Natural killer cell (primary cell): Measurements from ENCODE around the gene VAV3. TPM values are rescaled to one million over a fixed set of nuclear protein-coding genes. Genes with fewer than 3 reads are reported as not detected.

Source experiments
- ATAC-seq, 3 donors: fragments of 150-1000 bp in 2 of 3; fragments of 200-7000 bp in 1 of 3; cut with Tn5 transposase; 1 replicate in 1 of 3; 2 replicates in 2 of 3; pipeline ENCODE4 v1.10.0; 2021; ENCODE audit warnings: mild to moderate bottlenecking in 2 of 3, moderate library complexity in 2 of 3
- DNase-seq, 2 donors: peaks; one replicate each; pipeline versions ENCODE4 v3.0.0 to v3.0.0-alpha.2; 2013 to 2021; ENCODE audit warnings: mixed read lengths in 1 of 2
- H3K27ac ChIP-seq: one replicate; pipeline ENCODE4 v1.5.1; 2013; ENCODE audit warnings: mild to moderate bottlenecking, low read length
- H3K27me3 ChIP-seq: one replicate; pipeline ENCODE4 v1.6.1; 2013; ENCODE audit warnings: low read length; ENCODE audit not compliant: control insufficient read depth, insufficient read depth
- H3K36me3 ChIP-seq: one replicate; pipeline ENCODE4 v1.6.1; 2013; ENCODE audit warnings: low read length; ENCODE audit not compliant: control insufficient read depth, insufficient read depth
- H3K4me1 ChIP-seq: one replicate; pipeline ENCODE4 v1.6.1; 2013; ENCODE audit warnings: low read length; ENCODE audit not compliant: control insufficient read depth, insufficient read depth
- H3K4me3 ChIP-seq: one replicate; pipeline ENCODE4 v1.5.1; 2013; ENCODE audit warnings: low read length
- H3K9me3 ChIP-seq: one replicate; pipeline ENCODE4 v1.6.1; 2013; ENCODE audit warnings: low read length; ENCODE audit not compliant: control insufficient read depth, insufficient read depth
- H3K27ac Mint-ChIP-seq, 2 donors: one replicate each; pipeline ENCODE4 v1.8.0; 2022; ENCODE audit warnings: mild to moderate bottlenecking in 2 of 2, mixed read lengths in 2 of 2, moderate library complexity in 1 of 2
- H3K27me3 Mint-ChIP-seq, 2 donors: one replicate each; pipeline ENCODE4 v1.8.0; 2022; ENCODE audit warnings: low read depth in 2 of 2, mixed read lengths in 2 of 2
- H3K36me3 Mint-ChIP-seq: one replicate; pipeline ENCODE4 v1.8.0; 2022; ENCODE audit warnings: mixed read lengths
- H3K4me1 Mint-ChIP-seq, 2 donors: one replicate each; pipeline ENCODE4 v1.8.0; 2022; ENCODE audit warnings: mixed read lengths in 2 of 2
- H3K4me3 Mint-ChIP-seq: one replicate; pipeline ENCODE4 v1.8.0; 2022; ENCODE audit warnings: mild to moderate bottlenecking, moderate library complexity, mixed read lengths
- H3K9me3 Mint-ChIP-seq, 2 donors: one replicate each; pipeline ENCODE4 v1.8.0; 2022; ENCODE audit warnings: mixed read lengths in 2 of 2
- CTCF ChIP-seq: fragments of 200-600 bp; IDR thresholded peaks from one replicate; pipeline ENCODE4 v1.8.0; 2022; ENCODE audit warnings: antibody characterized with exemption
- WGBS: methylation state at CpG from one replicate; pipeline ENCODE4 v1.1.7; 2013; ENCODE audit warnings: missing lambda C conversion rate; ENCODE audit not compliant: insufficient coverage; 5-methylcytosine and 5-hydroxymethylcytosine counted together
- intact Hi-C: fragments of 100-400 bp; cut with micrococcal nuclease; formaldehyde crosslinking; loops from one replicate; pipeline ENCODE4 v1.14.2; 2022
- total RNA-seq, 4 donors: library from RNA; stranded (reverse); fragments of 120-200 nt in 1 of 4; gene quantifications; one replicate each; pipeline versions ENCODE4 v1.2.3 to v1.2.4, GENCODE V29; 2013 to 2022

VAV3 gene
- total RNA-seq, 3 donors from 2014 or later (not counting 1 experiment from before 2014, with no cell fraction given), result 95.8 to 101 (median 96.6) TPM

- Mint-ChIP-seq H3K9me3 (no peaks in the 10 kb centered on the region), H3K27me3 (no peaks in the 10 kb centered on the region), H3K4me1 (no peaks in the 10 kb centered on the region), H3K27ac (no peak overlapping the region), H3K4me3 (no peak overlapping the region), H3K36me3 (no peaks in the 10 kb centered on the region)
- Histone ChIP-seq H3K9me3 (no peaks in the 10 kb centered on the region), H3K36me3 (no peaks in the 10 kb centered on the region), H3K4me3 (no peak overlapping the region), H3K27ac (no peak overlapping the region), H3K4me1 (no peaks in the 10 kb centered on the region), H3K27me3 (no peaks in the 10 kb centered on the region)
- DNase-seq (no peak), ATAC-seq (no peak)
- intact Hi-C loops, result no loop called here
- WGBS, result 86% methylated on average over 3 of the region's 3 CpGs
- no peak for TF ChIP-seq CTCF
Observed at GRCh38 chr1:107559881-107560280, 405.1 kb downstream of the VAV3 start.

GRCh38 chr1:107557095-107557494, 407.9 kb downstream of the VAV3 start:
- H3K27ac ChIP-seq, result no peak overlapping the region
- WGBS, result 88% methylated on average over 2 of the region's 2 CpGs
- TF ChIP-seq CTCF, result no peak
- DNase-seq (no peak), ATAC-seq (no peak)
- no peak overlapping the region for H3K27ac Mint-ChIP-seq
- peaks cover 2 to 6% of the 10 kb centered on the region in 2 donors for H3K27me3 Mint-ChIP-seq
- H3K36me3 Mint-ChIP-seq, result no peaks in the 10 kb centered on the region
- no peak overlapping the region for H3K4me3 Mint-ChIP-seq
- H3K9me3 Mint-ChIP-seq, result no peaks in the 10 kb centered on the region
- H3K9me3 ChIP-seq, result no peaks in the 10 kb centered on the region
- intact Hi-C loops, result no loop called here
- no peaks in the 10 kb centered on the region for H3K27me3 ChIP-seq
- no peaks in the 10 kb centered on the region for H3K4me1 ChIP-seq
- H3K4me3 ChIP-seq, result no peak overlapping the region
- no peaks in the 10 kb centered on the region for H3K4me1 Mint-ChIP-seq
- H3K36me3 ChIP-seq, result no peaks in the 10 kb centered on the region

- TF ChIP-seq CTCF, result no peak
- Histone ChIP-seq H3K9me3 (no peaks in the 10 kb centered on the region), H3K4me1 (no peaks in the 10 kb centered on the region), H3K4me3 (no peak overlapping the region), H3K36me3 (no peaks in the 10 kb centered on the region), H3K27ac (no peak overlapping the region), H3K27me3 (no peaks in the 10 kb centered on the region)
- Mint-ChIP-seq H3K27me3 (peaks cover 2 to 6% of the 10 kb centered on the region in 2 donors), H3K27ac (no peak overlapping the region), H3K36me3 (no peaks in the 10 kb centered on the region), H3K4me1 (no peaks in the 10 kb centered on the region), H3K4me3 (no peak overlapping the region), H3K9me3 (no peaks in the 10 kb centered on the region)
- intact Hi-C loops, result no loop called here
- DNase-seq, result no peak
- no peak for ATAC-seq
Observed at GRCh38 chr1:107555578-107555977, 409.4 kb downstream of the VAV3 start.

GRCh38 chr1:107552781-107553180, 412.2 kb downstream of the VAV3 start:
- 86% methylated on average over 1 of the region's 1 CpG for WGBS
- Mint-ChIP-seq H3K36me3 (no peaks in the 10 kb centered on the region), H3K27ac (no peak overlapping the region), H3K4me1 (no peaks in the 10 kb centered on the region), H3K27me3 (peaks cover 2 to 6% of the 10 kb centered on the region in 2 donors), H3K9me3 (no peaks in the 10 kb centered on the region), H3K4me3 (no peak overlapping the region)
- Histone ChIP-seq H3K27me3 (no peaks in the 10 kb centered on the region), H3K27ac (no peak overlapping the region), H3K36me3 (no peaks in the 10 kb centered on the region), H3K9me3 (no peaks in the 10 kb centered on the region), H3K4me3 (no peak overlapping the region), H3K4me1 (no peaks in the 10 kb centered on the region)
- intact Hi-C loops, result no loop called here
- ATAC-seq (no peak), DNase-seq (no peak)
- no peak for TF ChIP-seq CTCF
